Sigmoid colon (tissue), 7 donors: ENCODE results near the gene RBM18. TPM values are rescaled to one million over a fixed set of nuclear protein-coding genes. Genes with fewer than 3 reads are reported as not detected.

Experiments
- DNase-seq: peaks from one replicate; pipeline ENCODE4 v3.0.0-alpha.2; 2019
- H3K27ac ChIP-seq, 4 donors: fragments of 200-600 bp; sonication (generic); one replicate each; pipeline ENCODE4 v1.5.1; 2016 to 2019; ENCODE audit warnings: mild to moderate bottlenecking in 1 of 4
- H3K27me3 ChIP-seq, 3 donors: fragments of 200-600 bp; sonication (generic); one replicate each; pipeline ENCODE4 v1.5.1; 2019; ENCODE audit warnings: mild to moderate bottlenecking in 1 of 3
- H3K36me3 ChIP-seq, 4 donors: fragments of 200-600 bp; sonication (generic); one replicate each; pipeline ENCODE4 v1.5.1; 2016 to 2019
- H3K4me1 ChIP-seq, 4 donors: fragments of 200-600 bp; sonication (generic); one replicate each; pipeline ENCODE4 v1.5.1; 2017 to 2019
- H3K4me3 ChIP-seq, 4 donors: fragments of 200-600 bp; sonication (generic); one replicate each; pipeline ENCODE4 v1.5.1; 2017 to 2019; ENCODE audit warnings: mild to moderate bottlenecking in 2 of 4, moderate library complexity in 1 of 4
- H3K9me3 ChIP-seq, 4 donors: fragments of 200-600 bp in 3 of 4; sonication (generic) in 3 of 4; one replicate each; pipeline versions ENCODE4 v1.5.1 to v1.6.1; 2013 to 2019
- EP300 ChIP-seq, 4 donors: sonication (generic); formaldehyde crosslinking; IDR thresholded peaks; one replicate each; pipeline ENCODE4 v1.6.1; 2017; ENCODE audit warnings: antibody characterized with exemption in 4 of 4
- POLR2A ChIP-seq, 2 donors: fragments of 450-650 bp; IDR thresholded peaks; one replicate each; pipeline ENCODE4 v1.6.1; 2016; ENCODE audit warnings: antibody characterized with exemption in 2 of 2, mild to moderate bottlenecking in 2 of 2, moderate library complexity in 2 of 2
- POLR2AphosphoS5 ChIP-seq, 4 donors: sonication (generic); formaldehyde crosslinking; IDR thresholded peaks; one replicate each; pipeline ENCODE4 v1.6.1; 2017; ENCODE audit warnings: antibody characterized with exemption in 4 of 4
- WGBS, 2 donors: extraction: QIAGEN DNeasy Blood & Tissue Kit; methylation state at CpG; one replicate each; pipeline ENCODE4 v1.1.7; 2013; 5-methylcytosine and 5-hydroxymethylcytosine counted together
- intact Hi-C: fragments of 100-400 bp; cut with DNase I; formaldehyde crosslinking; loops from one replicate; pipeline ENCODE4 v1.15.1; 2023
- polyA plus RNA-seq, 3 donors: library from polyadenylated mRNA; stranded (reverse); fragments of 200-250 nt; gene quantifications; one replicate each; pipeline ENCODE4 v1.2.3, GENCODE V29; 2013
- total RNA-seq, 4 donors: library from RNA; depleted of rRNA; stranded (reverse); fragments of >200 nt; gene quantifications; one replicate each; pipeline ENCODE4 v1.1.0, GENCODE V29; 2016
- TF ChIP-seq, protein P1 (sequence below), 4 experiments: fragments of 450-650 bp in 3 of 4; fragments of 200-600 bp in 1 of 4; IDR thresholded peaks; one replicate each; pipeline ENCODE4 v1.5.1; 2016 to 2019; ENCODE audit warnings: antibody characterized with exemption in 4 of 4, mild to moderate bottlenecking in 3 of 4, moderate library complexity in 2 of 4
- donor health status: healthy with polysubstance abuse.
- donor health status: Bipolar disorder and iron deficiency.
- donor health status: healthy.

The RBM18 gene
- total and polyA plus RNA-seq, 7 donors, result 8.2 to 16.8 (median 11.9) TPM

GRCh38 chr9:122192261-122192875, 72.3 kb downstream of the RBM18 start:
- TF ChIP-seq, protein P1, sequence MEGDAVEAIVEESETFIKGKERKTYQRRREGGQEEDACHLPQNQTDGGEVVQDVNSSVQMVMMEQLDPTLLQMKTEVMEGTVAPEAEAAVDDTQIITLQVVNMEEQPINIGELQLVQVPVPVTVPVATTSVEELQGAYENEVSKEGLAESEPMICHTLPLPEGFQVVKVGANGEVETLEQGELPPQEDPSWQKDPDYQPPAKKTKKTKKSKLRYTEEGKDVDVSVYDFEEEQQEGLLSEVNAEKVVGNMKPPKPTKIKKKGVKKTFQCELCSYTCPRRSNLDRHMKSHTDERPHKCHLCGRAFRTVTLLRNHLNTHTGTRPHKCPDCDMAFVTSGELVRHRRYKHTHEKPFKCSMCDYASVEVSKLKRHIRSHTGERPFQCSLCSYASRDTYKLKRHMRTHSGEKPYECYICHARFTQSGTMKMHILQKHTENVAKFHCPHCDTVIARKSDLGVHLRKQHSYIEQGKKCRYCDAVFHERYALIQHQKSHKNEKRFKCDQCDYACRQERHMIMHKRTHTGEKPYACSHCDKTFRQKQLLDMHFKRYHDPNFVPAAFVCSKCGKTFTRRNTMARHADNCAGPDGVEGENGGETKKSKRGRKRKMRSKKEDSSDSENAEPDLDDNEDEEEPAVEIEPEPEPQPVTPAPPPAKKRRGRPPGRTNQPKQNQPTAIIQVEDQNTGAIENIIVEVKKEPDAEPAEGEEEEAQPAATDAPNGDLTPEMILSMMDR (IDR thresholded peaks at IDR 0.05), result no peak
- no peak for TF ChIP-seq POLR2A (IDR thresholded peaks at IDR 0.05)
- no peak for TF ChIP-seq POLR2AphosphoS5 (IDR thresholded peaks at IDR 0.05)
- intact Hi-C loops, result no loop called here
- DNase-seq, result no peak
- Histone ChIP-seq H3K36me3 (peaks cover 0 to 9% (median 0%) of the 10 kb centered on the region in 4 donors), H3K4me3 (no peak overlapping the region), H3K9me3 (no peaks in the 10 kb centered on the region), H3K27me3 (no peaks in the 10 kb centered on the region), H3K4me1 (no peaks in the 10 kb centered on the region), H3K27ac (no peak overlapping the region)
- WGBS, 2 donors, result 68 to 84% methylated on average over 5 of the region's 5 CpGs

GRCh38 chr9:122191584-122191983, 73.1 kb downstream of the RBM18 start:
- WGBS, 2 donors, result 84 to 86% methylated on average over 11 of the region's 11 CpGs
- H3K27me3 ChIP-seq, result no peaks in the 10 kb centered on the region

DNA sequence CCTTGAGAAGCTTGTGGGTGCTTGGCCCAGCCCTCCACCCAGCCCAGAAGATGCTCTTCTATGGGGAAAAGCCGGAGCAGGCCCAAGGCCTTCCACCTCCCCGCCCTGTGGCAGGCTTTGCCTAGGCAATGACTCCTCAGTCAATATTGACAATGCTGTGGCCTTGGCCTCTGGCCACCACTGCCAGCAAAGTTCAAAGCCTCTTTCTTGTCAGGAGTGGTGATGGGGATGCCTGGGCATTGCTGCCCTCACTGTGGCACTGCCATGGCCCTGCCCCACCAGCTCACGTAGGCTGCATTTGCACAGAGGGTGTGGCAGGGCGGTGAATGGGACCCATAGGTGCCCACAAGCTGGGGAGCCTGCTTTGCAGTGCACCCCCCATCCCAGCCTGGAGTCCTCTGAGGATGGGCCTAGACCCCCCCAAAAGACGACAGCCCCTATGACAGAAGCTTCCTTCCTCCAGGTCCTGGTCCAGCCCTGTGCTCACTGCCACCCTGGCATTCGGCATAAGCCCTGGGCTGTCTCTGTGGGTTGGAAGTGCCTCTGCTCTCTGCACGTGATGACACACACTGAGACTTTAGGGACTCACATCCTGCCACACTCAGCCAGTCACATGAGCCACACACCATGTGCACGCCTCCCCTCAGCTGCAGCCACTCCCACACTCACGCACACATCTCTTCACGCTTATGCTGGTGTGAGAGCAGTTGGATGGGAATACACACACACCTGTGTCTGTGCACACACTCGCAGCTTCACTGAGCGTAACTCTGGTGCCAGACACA, 73.9 kb downstream of the RBM18 start:
- Histone ChIP-seq H3K4me3 (no peak overlapping the region), H3K27ac (no peak overlapping the region), H3K36me3 (peaks cover 0 to 17% (median 0%) of the 10 kb centered on the region in 4 donors), H3K9me3 (no peaks in the 10 kb centered on the region), H3K27me3 (no peaks in the 10 kb centered on the region), H3K4me1 (no peaks in the 10 kb centered on the region)
- TF ChIP-seq POLR2AphosphoS5 (IDR thresholded peaks at IDR 0.05) (no peak), EP300 (IDR thresholded peaks at IDR 0.05) (no peak), POLR2A (IDR thresholded peaks at IDR 0.05) (no peak)
- TF ChIP-seq, protein P1 (IDR thresholded peaks at IDR 0.05), result no peak
- intact Hi-C loops, result no loop called here
- DNase-seq, result no peak
- 39 to 75% methylated on average over 12 of the region's 12 CpGs for WGBS, 2 donors

More at GRCh38 chr9:122191584-122191983, 73.1 kb downstream of the RBM18 start:
- intact Hi-C loops, result no loop called here
- Histone ChIP-seq H3K27ac (no peak overlapping the region), H3K4me3 (no peak overlapping the region), H3K4me1 (no peaks in the 10 kb centered on the region), H3K9me3 (no peaks in the 10 kb centered on the region), H3K36me3 (peaks cover 0 to 17% (median 0%) of the 10 kb centered on the region in 4 donors)
- TF ChIP-seq POLR2AphosphoS5 (IDR thresholded peaks at IDR 0.05) (no peak), POLR2A (IDR thresholded peaks at IDR 0.05) (no peak), EP300 (IDR thresholded peaks at IDR 0.05) (no peak)
- TF ChIP-seq, protein P1 (IDR thresholded peaks at IDR 0.05), result no peak
- no peak for DNase-seq

- H3K4me3 ChIP-seq, result no peak overlapping the region
- no peaks in the 10 kb centered on the region for H3K4me1 ChIP-seq
- no peak overlapping the region for H3K27ac ChIP-seq
- intact Hi-C loops, result no loop called here
- DNase-seq, result no peak
- 90 to 93% methylated on average over 6 of the region's 6 CpGs for WGBS, 2 donors
- H3K9me3 ChIP-seq, result no peaks in the 10 kb centered on the region
- H3K27me3 ChIP-seq, result no peaks in the 10 kb centered on the region
- TF ChIP-seq, protein P1 (IDR thresholded peaks at IDR 0.05), result no peak
- no peak for TF ChIP-seq EP300 (IDR thresholded peaks at IDR 0.05)
- peaks cover 0 to 25% (median 0%) of the 10 kb centered on the region in 4 donors for H3K36me3 ChIP-seq
Measured at GRCh38 chr9:122188369-122188768, 76.3 kb downstream of the RBM18 start.

Other genes with a start within 250 kb of the RBM18 start
- gene TTLL11, start 171.5 kb downstream of the RBM18 start, total RNA-seq, result 10 to 100 TPM; 27.6 to 40.7 (median 30.8) TPM
- gene TTLL11, start 171.5 kb downstream of the RBM18 start, polyA plus RNA-seq, result 1 to 10 TPM; 4.2 to 7.6 (median 5.6) TPM
- 100 to 1,000 TPM in 1 of 4 donors, 10 to 100 TPM in 3; 63.9 to 106 (median 88.8) TPM for gene NDUFA8, start 105.1 kb downstream of the RBM18 start, total RNA-seq
- gene NDUFA8, start 105.1 kb downstream of the RBM18 start, polyA plus RNA-seq, result 100 to 1,000 TPM in 2 of 3 donors, 10 to 100 TPM in 1; 92.7 to 194 (median 134) TPM
- 10 to 100 TPM; 26.5 to 45.7 (median 34.2) TPM for gene MORN5, start 104.9 kb downstream of the RBM18 start, total RNA-seq
- gene MORN5, start 104.9 kb downstream of the RBM18 start, polyA plus RNA-seq, result 1 to 10 TPM in 2 of 3 donors, not detected in 1; 2.4 to 5.4 TPM
- gene LHX6, start 35.9 kb downstream of the RBM18 start, total RNA-seq, result 1 to 10 TPM in 3 of 4 donors, under 1 TPM in 1; 0.99 to 4.7 (median 1.5) TPM
- 1 to 10 TPM in 1 of 3 donors, under 1 TPM in 2; 0.46 to 2.1 (median 0.60) TPM for gene LHX6, start 35.9 kb downstream of the RBM18 start, polyA plus RNA-seq
- gene MRRF, start within 50 bp of the RBM18 start, total RNA-seq, result 10 to 100 TPM; 29.9 to 40.7 (median 33.9) TPM
- 10 to 100 TPM; 38.2 to 46.7 (median 38.4) TPM for gene MRRF, start within 50 bp of the RBM18 start, polyA plus RNA-seq
- gene PTGS1, start 106.2 kb upstream of the RBM18 start, total RNA-seq, result 100 to 1,000 TPM in 2 of 4 donors, 10 to 100 TPM in 2; 72.6 to 150 (median 121) TPM
- 10 to 100 TPM in 1 of 3 donors, 1 to 10 TPM in 2; 3.0 to 10.8 (median 4.2) TPM for gene PTGS1, start 106.2 kb upstream of the RBM18 start, polyA plus RNA-seq
- not detected for gene OR1J1, start 213.1 kb upstream of the RBM18 start, total RNA-seq
- gene OR1J1, start 213.1 kb upstream of the RBM18 start, polyA plus RNA-seq, result not detected
- gene OR1J2, start 246.0 kb upstream of the RBM18 start, total RNA-seq, result under 1 TPM in 1 of 4 donors, not detected in 3; 0.68 TPM
- gene OR1J2, start 246.0 kb upstream of the RBM18 start, polyA plus RNA-seq, result not detected